Breast epithelium (tissue), 3 donors: ENCODE measurements around the gene VIM.

Source experiments
- CTCF ChIP-seq, 3 donors: fragments of 450-650 bp; IDR thresholded peaks; one replicate each; pipeline ENCODE4 v1.5.1; 2016 to 2017; ENCODE audit warnings: antibody characterized with exemption in 3 of 3, mild to moderate bottlenecking in 3 of 3, moderate library complexity in 3 of 3
- POLR2A ChIP-seq: fragments of 450-650 bp; IDR thresholded peaks from one replicate; pipeline ENCODE4 v1.6.1; 2016; ENCODE audit warnings: antibody characterized with exemption, mild to moderate bottlenecking, moderate library complexity
- POLR2AphosphoS5 ChIP-seq, 3 donors: sonication (generic); formaldehyde crosslinking; IDR thresholded peaks; one replicate each; pipeline ENCODE4 v1.6.1; 2017; ENCODE audit warnings: antibody characterized with exemption in 3 of 3

GRCh38 chr10:17196573-17196972 lies 31.5 kb upstream of the VIM start:
- no peak for TF ChIP-seq CTCF (IDR thresholded peaks at IDR 0.05)
- TF ChIP-seq POLR2A: no peak
- TF ChIP-seq POLR2AphosphoS5 (IDR thresholded peaks at IDR 0.05): no peak
